ENCODE measurements around the gene FAM98B. TPM values are rescaled to one million over a fixed set of nuclear protein-coding genes. Genes with fewer than 3 reads are reported as not detected.

Gene FAM98B
- total and polyA plus RNA-seq, 2 of the 8 experiments (the other 6 are each of a cell fraction or from before 2014, with no cell fraction given) = 5.9 to 48.4 TPM

- Histone ChIP-seq H3K27me3 (replicated peaks in 1 of 4; ENCODE audit: control insufficient read depth in 3 of 4, extremely low read depth in 1 of 4, insufficient read depth in 3 of 4, low read length in 3 of 4) (no peaks in the 10 kb centered on the region), H3K14ac (ENCODE audit: insufficient read length) (no peak overlapping the region), H3K4me3 (ENCODE audit: extremely low read depth in 1 of 4, insufficient read depth in 2 of 4, low read depth in 3 of 4, low read length in 4 of 4) (no peak overlapping the region), H3K79me2 (ENCODE audit: control insufficient read depth in 1 of 2, insufficient read depth in 2 of 2, low read length in 2 of 2) (no peaks in the 10 kb centered on the region), H3K36me3 (ENCODE audit: control insufficient read depth in 2 of 4, insufficient read depth in 4 of 4, low read length in 3 of 4) (no peaks in the 10 kb centered on the region), H3K9ac (replicated peaks in 1 of 4; ENCODE audit: extremely low read depth in 1 of 4, low read depth in 3 of 4, low read length in 3 of 4) (no peak overlapping the region), H4K5ac (ENCODE audit: insufficient read length, low read depth, low read length) (no peak overlapping the region), H2BK5ac (ENCODE audit: low read depth, low read length) (no peak overlapping the region), H3K23me2 (ENCODE audit: low read depth, low read length) (peaks cover 1% of the 10 kb centered on the region; the same call in 1 of the 2 replicates), H3K79me1 (ENCODE audit: low read depth, low read length) (no peaks in the 10 kb centered on the region), H2BK12ac (ENCODE audit: low read depth, low read length) (no peak overlapping the region), H3K23ac (ENCODE audit: insufficient read length) (no peak overlapping the region), H2BK20ac (ENCODE audit: low read length) (no peak overlapping the region), H3K9me3 (ENCODE audit: insufficient read depth in 2 of 2, low read depth in 1 of 2, low read length in 1 of 2) (no peaks in the 10 kb centered on the region), H2BK120ac (replicated peaks; ENCODE audit: low read depth, low read length) (no peak overlapping the region), H3K4me1 (replicated peaks in 1 of 4; ENCODE audit: control insufficient read depth in 3 of 4, insufficient read depth in 4 of 4, low read length in 3 of 4) (peaks cover 0 to 16% (median 8%) of the 10 kb centered on the region in 4 experiments; a peak in 6 of 7 replicates), H2BK15ac (ENCODE audit: low read length) (no peak overlapping the region), H4K91ac (replicated peaks; ENCODE audit: insufficient read length, low read length) (no peak overlapping the region), H3K18ac (ENCODE audit: extremely low read depth, low read length) (no peak overlapping the region), H4K20me1 (replicated peaks in 1 of 2; ENCODE audit: control insufficient read depth in 1 of 2, insufficient read depth in 2 of 2, low read length in 2 of 2) (no peaks in the 10 kb centered on the region), H4K8ac (ENCODE audit: extremely low read depth, insufficient read depth, low read length) (no peak overlapping the region), H2AK5ac (ENCODE audit: low read depth, low read length) (no peak overlapping the region), H3K27ac (ENCODE audit: low read depth, low read length) (no peak overlapping the region), H2AFZ (ENCODE audit: low read length) (no peak overlapping the region), H3K56ac (replicated peaks; ENCODE audit: insufficient read length, low read depth, low read length) (no peak overlapping the region), H3K4ac (replicated peaks; ENCODE audit: insufficient read length, low read depth, low read length) (no peak overlapping the region), H3K4me2 (ENCODE audit: insufficient read depth in 1 of 2, low read depth in 2 of 2, low read length in 2 of 2) (no peak overlapping the region)
- 85% methylated on average over 2 of the region's 2 CpGs; no CpG with 5 or more reads in 1 of the 2 experiments for WGBS, 2 experiments (ENCODE audit: extremely low coverage in 1 of 2, insufficient coverage in 1 of 2, insufficient read length in 1 of 2, insufficient replicate concordance in 2 of 2, low coverage in 1 of 2, low lambda C conversion rate in 2 of 2, missing lambda C conversion rate in 1 of 2)
- DNase-seq (ENCODE audit: low read depth in 1 of 2, low spot score in 2 of 2) (no peak), FAIRE-seq (no peak)
- ChIA-PET POLR2A (ENCODE audit: partially characterized antibody) (interaction anchor here (1.4 to 1.8 kb wide), 3 partner anchors 9 to 63 kb away, joined by 3 to 6 read pairs (median 5); no protein-coding TSS in a partner anchor), CTCF (ENCODE audit: partially characterized antibody) (interaction anchor here (0.9 to 1.8 kb wide), 7 partner anchors 11 to 177 kb away, joined by 3 to 5 read pairs (median 4); no protein-coding TSS in a partner anchor)
- TF ChIP-seq KDM1A (IDR thresholded peaks at IDR 0.05; ENCODE audit: borderline replicate concordance, low read length) (no peak), RNF2 (IDR thresholded peaks at IDR 0.05; ENCODE audit: borderline replicate concordance, low read depth, low read length, missing control alignments, poor library complexity, severe bottlenecking) (no peak), CBX8 (IDR thresholded peaks at IDR 0.05; ENCODE audit: borderline replicate concordance, low read depth, low read length) (no peak), ZNF274 (IDR thresholded peaks at IDR 0.05; ENCODE audit: borderline replicate concordance, extremely low read depth, low read length) (no peak), MAFK (IDR thresholded peaks at IDR 0.05; ENCODE audit: low read depth, low read length) (no peak), TCF12 (IDR thresholded peaks at IDR 0.05; ENCODE audit: low read depth, low read length) (no peak), KDM4A (IDR thresholded peaks at IDR 0.05; ENCODE audit: low read depth, low read length, severe bottlenecking) (no peak), CEBPB (IDR thresholded peaks at IDR 0.05; ENCODE audit: low read depth, low read length) (no peak), MAX (IDR thresholded peaks at IDR 0.05) (no peak), BACH1 (IDR thresholded peaks at IDR 0.05; ENCODE audit: low read length) (no peak), BCL11A (IDR thresholded peaks at IDR 0.05; ENCODE audit: low read depth in 2 of 2, low read length in 2 of 2) (no peak), SUZ12 (IDR thresholded peaks at IDR 0.05; ENCODE audit: low read length) (no peak), EGR1 (IDR thresholded peaks at IDR 0.05; ENCODE audit: borderline replicate concordance, low read depth, low read length) (no peak)
Observed at GRCh38 chr15:38517312-38517975, 63.5 kb downstream of the FAM98B start.
